Iris pigment epithelial cell (primary cell): ENCODE measurements around the gene HACD4.
"Not testable (repeated sequence)": the region's sequence is repeated elsewhere in the genome, so short reads cannot be mapped to it uniquely, and the experiment has no call there.

Experiments
- DNase-seq: peaks from one replicate; pipeline ENCODE4 v3.0.0-alpha.2; 2011; ENCODE audit warnings: low read depth

HACD4 gene

DNA sequence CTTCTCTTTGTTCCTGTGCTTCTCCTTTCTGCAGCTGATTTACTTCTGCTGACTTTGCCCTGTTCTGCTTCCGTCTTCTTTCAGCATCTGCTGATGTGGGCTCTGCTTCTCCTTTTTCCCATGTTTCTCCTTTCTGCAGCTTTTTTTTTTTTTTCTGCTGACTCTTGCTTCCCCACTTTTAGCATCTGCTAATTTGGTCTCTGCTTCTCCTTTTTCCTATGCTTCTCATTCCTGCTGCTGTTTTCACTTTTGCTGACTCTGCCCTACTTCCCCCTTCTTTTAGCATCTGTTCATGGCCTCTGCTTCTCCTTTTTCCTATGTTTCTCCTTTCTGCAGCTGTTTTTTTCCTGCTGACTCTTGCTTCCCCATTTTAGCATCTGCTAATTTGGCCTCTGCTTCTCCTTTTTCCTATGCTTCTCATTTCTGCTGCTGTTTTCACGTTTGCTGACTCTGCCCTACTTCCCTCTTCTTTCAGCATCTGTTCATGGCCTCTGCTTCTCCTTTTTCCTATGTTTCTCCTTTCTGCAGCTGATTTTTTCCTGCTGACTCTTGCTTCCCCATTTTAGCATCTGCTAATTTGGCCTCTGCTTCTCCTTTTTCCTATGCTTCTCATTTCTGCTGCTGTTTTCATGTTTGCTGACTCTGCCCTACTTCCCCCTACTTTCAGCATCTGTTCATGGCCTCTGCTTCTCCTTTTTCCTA, 58.0 kb downstream of the HACD4 start:
- not testable (repeated sequence) for DNase-seq

DNA sequence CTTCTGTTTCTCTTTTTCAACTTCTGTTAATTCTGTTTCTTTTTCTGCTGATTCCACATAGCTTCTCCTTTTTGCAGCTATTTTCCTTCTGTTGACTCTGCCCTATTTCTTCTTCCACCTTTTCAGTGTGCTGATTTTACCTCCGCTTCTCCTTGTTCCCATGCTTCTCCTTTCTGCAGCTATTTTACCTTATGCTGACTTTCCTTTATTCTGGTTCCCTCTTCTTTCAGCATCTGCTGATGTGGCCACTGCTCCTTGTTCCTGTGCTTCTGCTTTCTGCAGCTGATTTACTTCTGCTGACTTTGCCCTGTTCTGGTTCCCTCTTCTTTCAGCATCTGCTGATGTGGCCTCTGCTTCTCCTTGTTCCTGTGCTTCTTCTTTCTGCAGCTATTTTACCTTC, 58.8 kb downstream of the HACD4 start:
- DNase-seq: no peak

DNA sequence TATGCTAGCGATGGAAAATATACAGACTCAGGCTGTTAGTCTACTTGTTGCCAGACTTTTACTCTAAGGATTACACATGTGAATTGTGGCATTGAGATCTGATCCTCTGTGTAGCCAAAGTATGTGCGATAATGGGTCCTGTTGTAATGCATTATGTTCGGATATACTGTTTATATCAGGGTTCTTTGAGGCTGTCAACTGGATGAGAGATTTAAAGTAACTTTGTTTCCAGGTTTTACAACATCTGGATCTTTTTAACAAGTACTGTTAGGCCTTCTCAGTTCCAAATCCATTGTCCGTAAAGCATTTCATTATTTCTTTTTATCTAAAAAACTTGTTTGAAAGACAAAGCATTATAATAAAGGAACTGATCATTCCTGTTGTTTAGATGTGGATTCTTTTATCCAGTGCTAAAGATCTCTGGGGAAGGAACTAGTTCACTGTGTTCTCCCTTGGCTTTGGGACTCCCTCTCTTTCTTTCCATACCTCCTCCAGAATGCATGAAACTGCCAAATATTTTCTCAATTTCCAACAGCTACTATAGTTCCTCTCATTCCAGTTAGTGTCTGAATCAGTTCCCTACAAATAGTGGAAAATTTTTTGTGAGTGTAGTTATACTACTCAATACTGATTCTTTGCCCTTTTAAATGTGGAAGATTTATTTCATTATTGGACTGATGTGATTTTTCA, 68.8 kb downstream of the HACD4 start:
- DNase-seq: no peak

DNA sequence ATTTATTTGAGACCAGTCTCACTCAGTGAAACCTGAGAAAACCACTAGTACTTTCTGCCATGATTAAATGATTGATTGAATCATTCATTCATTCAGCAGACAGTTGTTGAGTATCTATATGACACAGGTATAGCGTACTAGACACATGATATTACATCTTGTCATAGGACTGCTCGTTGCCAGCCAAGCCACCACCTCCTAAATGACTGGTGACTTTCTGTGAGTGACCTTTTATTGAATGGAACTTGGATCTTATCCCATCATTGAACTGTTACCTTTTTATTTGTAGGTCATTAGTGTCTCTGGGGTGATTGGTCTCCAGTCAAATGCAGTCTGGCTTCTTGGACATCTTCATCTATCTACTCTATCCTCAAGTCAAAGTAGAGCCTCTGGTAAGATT, 80.7 kb downstream of the HACD4 start:
- DNase-seq: no peak
